Fibroblast of the aortic adventitia (primary cell): ENCODE results near the gene WDR88. TPM values are rescaled to one million over a fixed set of nuclear protein-coding genes. Genes with fewer than 3 reads are reported as not detected.
A peak's percentile ranks its signal among the peaks of the same experiment; 100 is the strongest.

Experiments used
- DNase-seq: peaks from one replicate; pipeline ENCODE4 v3.0.0-alpha.2; 2010; ENCODE audit warnings: low read depth
- H3K4me3 ChIP-seq: 2 replicates; pipeline ENCODE4 v1.5.1; 2011; ENCODE audit warnings: low read depth, mild to moderate bottlenecking, control low read depth, low read length, moderate library complexity
- CTCF ChIP-seq: IDR thresholded peaks from 2 replicates; pipeline ENCODE4 v1.5.1; 2011; ENCODE audit warnings: mild to moderate bottlenecking, low read length, control low read depth, inconsistent platforms; ENCODE audit not compliant: insufficient read depth
- total RNA-seq: library from RNA; depleted of rRNA; stranded (reverse); fragments of >200 nt; gene quantifications from 2 replicates; pipeline ENCODE4 v1.2.3, GENCODE V29; 2012; ENCODE audit warnings: low replicate concordance

Gene WDR88
- total RNA-seq, 1 donor: not detected

- no peak for TF ChIP-seq CTCF
- DNase-seq: no peak
- H3K4me3 ChIP-seq: peak overlapping the region; percentile 73
These were observed 63.9 kb downstream of the WDR88 start for GRCh38 chr19:33195645-33196347.

- H3K4me3 ChIP-seq: no peak overlapping the region
- TF ChIP-seq CTCF: no peak
- DNase-seq: no peak
These were observed 64.7 kb downstream of the WDR88 start for GRCh38 chr19:33196446-33197193.

GRCh38 chr19:33197591-33198000 lies 65.7 kb downstream of the WDR88 start:
- DNase-seq: no peak
- no peak for TF ChIP-seq CTCF
- no peak overlapping the region for H3K4me3 ChIP-seq

GRCh38 chr19:33198169-33198568 lies 66.3 kb downstream of the WDR88 start:
- no peak for DNase-seq
- H3K4me3 ChIP-seq: no peak overlapping the region
- no peak for TF ChIP-seq CTCF

GRCh38 chr19:33199441-33200265 lies 67.7 kb downstream of the WDR88 start:
- no peak for DNase-seq
- H3K4me3 ChIP-seq: no peak overlapping the region
- no peak for TF ChIP-seq CTCF

- no peak overlapping the region for H3K4me3 ChIP-seq
- no peak for DNase-seq
- TF ChIP-seq CTCF: no peak
These were observed 69.6 kb downstream of the WDR88 start for GRCh38 chr19:33201473-33201872.
